Measurements from ENCODE around the gene NAA60. TPM values are rescaled to one million over a fixed set of nuclear protein-coding genes. Genes with fewer than 3 reads are reported as not detected.

The NAA60 gene
- total and polyA plus RNA-seq, 2 experiments from 2014 or later: 11.2 to 49.4 TPM

DNA sequence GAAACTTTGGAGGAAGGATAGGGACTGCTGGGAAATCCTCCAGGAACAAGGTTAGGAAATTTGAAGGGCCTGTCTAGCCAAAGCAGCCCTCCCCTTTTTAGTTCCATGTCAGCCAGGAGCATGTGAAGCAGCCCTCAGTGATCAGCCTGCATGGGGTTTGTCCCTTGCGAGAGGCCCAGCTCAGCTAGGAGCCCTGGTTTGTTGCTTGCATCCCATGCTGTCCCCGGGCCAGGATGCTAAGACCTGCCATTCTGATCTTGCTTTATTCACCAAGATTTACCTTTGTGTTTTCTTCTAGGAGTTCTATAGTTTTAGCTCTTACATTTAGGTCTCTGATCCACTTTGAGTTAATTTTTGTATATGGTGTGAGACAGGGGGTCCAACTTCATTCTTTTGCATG is 84.9 kb downstream of the NAA60 start:
- no peak for DNase-seq
- WGBS, 2 experiments (ENCODE audit: low coverage in 1 of 2, low lambda C conversion rate in 2 of 2, missing lambda C conversion rate in 2 of 2): 91 to 95% methylated on average over 2 of the region's 2 CpGs
- in situ Hi-C loops (cut with MboI): no loop called here

DNA sequence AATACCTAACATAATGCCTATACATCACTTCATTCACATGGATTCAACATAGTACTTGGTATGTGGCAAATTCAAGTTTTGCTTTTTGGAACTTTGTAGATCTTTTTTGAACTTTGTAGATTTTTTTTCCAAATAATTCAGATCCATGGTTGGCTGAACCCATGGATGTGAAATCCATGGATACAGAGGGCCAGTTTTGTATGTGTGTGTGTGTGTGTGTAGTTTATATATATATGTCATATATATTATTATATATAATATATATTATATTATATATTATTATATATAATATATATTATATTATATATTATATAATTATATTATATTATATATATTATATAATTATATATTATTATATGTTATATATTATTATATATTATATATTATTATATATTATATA is 85.7 kb downstream of the NAA60 start:
- H3K4me1 ChIP-seq (ENCODE audit: insufficient read depth): no peaks in the 10 kb centered on the region
- TF ChIP-seq EZH2 (IDR thresholded peaks at IDR 0.05; ENCODE audit: insufficient read depth, poor library complexity, severe bottlenecking): no peak
- H3K36me3 ChIP-seq (ENCODE audit: low read depth): peaks cover 10% of the 10 kb centered on the region; the same call in 1 of the 2 replicates
- in situ Hi-C loops (cut with MboI): no loop called here
- no peaks in the 10 kb centered on the region for H3K9me3 ChIP-seq (ENCODE audit: low read depth)
- no peak overlapping the region for H3K9ac ChIP-seq
- no peaks in the 10 kb centered on the region for H4K20me1 ChIP-seq (ENCODE audit: insufficient read depth)
- H3K79me2 ChIP-seq (ENCODE audit: insufficient read depth): no peaks in the 10 kb centered on the region
- no peaks in the 10 kb centered on the region for H3F3A ChIP-seq (ENCODE audit: insufficient read depth)
- no peak overlapping the region for H3K27ac ChIP-seq
- H3K4me2 ChIP-seq (ENCODE audit: unreplicated experiment): no peak overlapping the region
- no peak overlapping the region for H3K4me3 ChIP-seq
- H3K9me2 ChIP-seq (ENCODE audit: insufficient read depth): no peaks in the 10 kb centered on the region
- no peak for DNase-seq
- no peaks in the 10 kb centered on the region for H3K27me3 ChIP-seq (replicated peaks; ENCODE audit: insufficient read depth)
- H2AFZ ChIP-seq: no peak overlapping the region

More for the DNA sequence above, 84.9 kb downstream of the NAA60 start:
- H3K9me2 ChIP-seq (ENCODE audit: insufficient read depth): no peaks in the 10 kb centered on the region
- H3K4me1 ChIP-seq (ENCODE audit: insufficient read depth): no peaks in the 10 kb centered on the region
- no peak overlapping the region for H3K4me2 ChIP-seq (ENCODE audit: unreplicated experiment)
- no peaks in the 10 kb centered on the region for H3K9me3 ChIP-seq (ENCODE audit: low read depth)
- no peak overlapping the region for H2AFZ ChIP-seq
- no peaks in the 10 kb centered on the region for H4K20me1 ChIP-seq (ENCODE audit: insufficient read depth)
- H3K36me3 ChIP-seq (ENCODE audit: low read depth): peaks cover 10% of the 10 kb centered on the region; the same call in 1 of the 2 replicates
- H3K9ac ChIP-seq: no peak overlapping the region
- no peak overlapping the region for H3K4me3 ChIP-seq
- TF ChIP-seq EZH2phosphoT487 (IDR thresholded peaks at IDR 0.05; ENCODE audit: insufficient read depth, low read depth) (no peak), EZH2 (IDR thresholded peaks at IDR 0.05; ENCODE audit: insufficient read depth, poor library complexity, severe bottlenecking) (no peak)
- no peaks in the 10 kb centered on the region for H3F3A ChIP-seq (ENCODE audit: insufficient read depth)
- H3K27me3 ChIP-seq (replicated peaks; ENCODE audit: insufficient read depth): no peaks in the 10 kb centered on the region
- no peak overlapping the region for H3K27ac ChIP-seq
- H3K79me2 ChIP-seq (ENCODE audit: insufficient read depth): no peaks in the 10 kb centered on the region

DNA sequence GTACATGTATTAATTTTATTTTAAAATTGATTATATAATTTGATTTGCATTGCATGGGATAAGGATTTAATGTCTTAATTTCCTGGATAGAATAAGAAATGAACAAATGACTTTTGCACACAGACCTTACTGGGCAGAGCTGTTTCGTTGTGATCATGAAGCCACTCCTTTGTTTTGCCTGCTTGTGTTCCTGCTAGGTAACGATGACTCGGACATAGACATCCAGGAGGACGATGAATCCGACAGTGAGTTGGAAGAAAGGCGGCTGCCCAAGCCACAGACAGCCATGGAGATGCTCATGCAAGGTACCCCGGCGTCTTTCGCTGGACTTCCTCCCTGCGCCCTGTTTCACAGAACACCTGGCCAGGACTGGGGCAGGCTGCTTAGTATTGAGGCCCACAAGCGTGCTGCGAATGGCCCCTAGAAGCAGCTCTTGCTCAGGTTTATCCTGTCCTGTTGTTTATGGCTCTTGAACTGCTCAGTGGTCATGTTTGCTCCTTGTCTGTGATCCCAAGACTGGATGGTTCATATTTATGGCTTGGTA is 87.0 kb downstream of the NAA60 start:
- H3K4me2 ChIP-seq (ENCODE audit: unreplicated experiment): no peak overlapping the region
- H3F3A ChIP-seq (ENCODE audit: insufficient read depth): no peaks in the 10 kb centered on the region
- H2AFZ ChIP-seq: no peak overlapping the region
- no peak overlapping the region for H3K27ac ChIP-seq
- H3K9ac ChIP-seq: no peak overlapping the region
- no peaks in the 10 kb centered on the region for H3K79me2 ChIP-seq (ENCODE audit: insufficient read depth)
- peaks cover 7% of the 10 kb centered on the region; the same call in 1 of the 2 replicates for H3K36me3 ChIP-seq (ENCODE audit: low read depth)
- no peak overlapping the region for H3K4me3 ChIP-seq
- no peak for DNase-seq
- no peak for TF ChIP-seq EZH2phosphoT487 (IDR thresholded peaks at IDR 0.05; ENCODE audit: insufficient read depth, low read depth)
- in situ Hi-C loops (cut with MboI): no loop called here
- no peaks in the 10 kb centered on the region for H3K9me3 ChIP-seq (ENCODE audit: low read depth)
- no peaks in the 10 kb centered on the region for H4K20me1 ChIP-seq (ENCODE audit: insufficient read depth)
- H3K27me3 ChIP-seq (replicated peaks; ENCODE audit: insufficient read depth): no peaks in the 10 kb centered on the region
- WGBS, 2 experiments (ENCODE audit: low coverage in 1 of 2, low lambda C conversion rate in 2 of 2, missing lambda C conversion rate in 2 of 2): 97% methylated on average over 12 of the region's 12 CpGs
- H3K9me2 ChIP-seq (ENCODE audit: insufficient read depth): no peaks in the 10 kb centered on the region
- H3K4me1 ChIP-seq (ENCODE audit: insufficient read depth): no peaks in the 10 kb centered on the region

DNA sequence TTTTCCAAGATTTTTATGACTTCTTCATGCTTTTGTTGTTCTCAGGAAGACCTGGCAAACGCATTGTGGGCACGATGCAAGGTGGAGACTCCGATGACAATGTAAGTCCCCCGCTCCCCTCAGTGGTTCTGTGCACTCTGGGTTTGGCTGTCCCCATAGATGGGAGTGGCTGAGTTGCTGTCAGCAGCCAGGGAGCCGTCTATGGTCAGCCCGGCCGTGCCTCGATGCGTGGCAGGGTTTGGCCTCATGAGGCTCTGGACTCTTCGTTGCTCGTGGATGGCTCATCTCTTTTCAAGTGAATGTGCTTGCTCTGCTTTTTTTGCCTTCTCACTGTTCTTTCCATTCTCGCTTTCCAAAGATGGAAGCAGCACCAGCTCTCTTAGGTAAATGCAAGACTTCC is 89.3 kb downstream of the NAA60 start:
- peaks cover 7% of the 10 kb centered on the region; the same call in 1 of the 2 replicates for H3K36me3 ChIP-seq (ENCODE audit: low read depth)
- H3K9me2 ChIP-seq (ENCODE audit: insufficient read depth): no peaks in the 10 kb centered on the region
- H3K4me1 ChIP-seq (ENCODE audit: insufficient read depth): peaks cover 7% of the 10 kb centered on the region; the same call in 1 of the 2 replicates
- 0 out of 2 replicates have a peak, but pooled peaks cover 4% of the 10 kb centered on the region for H3F3A ChIP-seq (ENCODE audit: insufficient read depth)
- H3K27me3 ChIP-seq (replicated peaks; ENCODE audit: insufficient read depth): no peaks in the 10 kb centered on the region
- in situ Hi-C loops (cut with MboI): no loop called here
- H4K20me1 ChIP-seq (ENCODE audit: insufficient read depth): no peaks in the 10 kb centered on the region
- no peak overlapping the region for H3K4me2 ChIP-seq (ENCODE audit: unreplicated experiment)
- no peaks in the 10 kb centered on the region for H3K9me3 ChIP-seq (ENCODE audit: low read depth)
- TF ChIP-seq EZH2 (IDR thresholded peaks at IDR 0.05; ENCODE audit: insufficient read depth, poor library complexity, severe bottlenecking) (no peak), EZH2phosphoT487 (IDR thresholded peaks at IDR 0.05; ENCODE audit: insufficient read depth, low read depth) (no peak)
- WGBS, 2 experiments (ENCODE audit: low coverage in 1 of 2, low lambda C conversion rate in 2 of 2, missing lambda C conversion rate in 2 of 2): 97 to 99% methylated on average over 12 of the region's 12 CpGs
- H3K79me2 ChIP-seq (ENCODE audit: insufficient read depth): no peaks in the 10 kb centered on the region
- no peak overlapping the region for H2AFZ ChIP-seq
- no peak overlapping the region for H3K9ac ChIP-seq
- no peak overlapping the region for H3K4me3 ChIP-seq
- DNase-seq: no peak
- H3K27ac ChIP-seq: no peak overlapping the region

DNA sequence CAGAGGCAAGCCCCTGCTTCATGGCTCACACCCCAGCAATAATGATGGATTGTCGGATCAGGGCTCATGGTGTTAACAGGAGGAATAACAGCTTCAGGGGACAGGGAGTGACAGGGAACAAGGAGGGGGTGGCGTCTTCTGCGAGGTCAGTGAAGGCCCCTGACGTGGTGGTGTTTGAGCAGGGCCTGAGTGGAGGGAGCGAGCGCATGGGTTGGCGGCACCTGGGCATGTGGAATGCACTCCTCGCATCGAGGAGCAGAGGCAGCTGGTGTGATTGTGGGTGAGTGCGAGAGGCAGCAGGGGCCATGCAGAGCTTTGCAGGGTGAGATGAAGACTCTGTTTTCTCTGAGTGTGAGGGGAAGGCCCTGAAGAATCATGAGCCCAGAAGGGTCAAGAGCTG is 90.6 kb downstream of the NAA60 start:
- Histone ChIP-seq H4K20me1 (ENCODE audit: insufficient read depth) (no peaks in the 10 kb centered on the region), H3K4me3 (no peak overlapping the region), H3K27me3 (replicated peaks; ENCODE audit: insufficient read depth) (no peaks in the 10 kb centered on the region), H3K79me2 (ENCODE audit: insufficient read depth) (no peaks in the 10 kb centered on the region), H2AFZ (no peak overlapping the region), H3K9ac (no peak overlapping the region), H3F3A (ENCODE audit: insufficient read depth) (0 out of 2 replicates have a peak, but pooled peaks cover 4% of the 10 kb centered on the region), H3K9me2 (ENCODE audit: insufficient read depth) (no peaks in the 10 kb centered on the region), H3K4me2 (ENCODE audit: unreplicated experiment) (no peak overlapping the region), H3K36me3 (ENCODE audit: low read depth) (peaks cover 7% of the 10 kb centered on the region; the same call in 1 of the 2 replicates), H3K4me1 (ENCODE audit: insufficient read depth) (peaks cover 7% of the 10 kb centered on the region; the same call in 1 of the 2 replicates), H3K9me3 (ENCODE audit: low read depth) (no peaks in the 10 kb centered on the region), H3K27ac (no peak overlapping the region)
- TF ChIP-seq EZH2phosphoT487 (IDR thresholded peaks at IDR 0.05; ENCODE audit: insufficient read depth, low read depth) (no peak), EZH2 (IDR thresholded peaks at IDR 0.05; ENCODE audit: insufficient read depth, poor library complexity, severe bottlenecking) (no peak)
- in situ Hi-C loops (cut with MboI): no loop called here
- DNase-seq: no peak
- WGBS, 2 experiments (ENCODE audit: low coverage in 1 of 2, low lambda C conversion rate in 2 of 2, missing lambda C conversion rate in 2 of 2): 96 to 97% methylated on average over 9 to 10 of the region's 10 CpGs
